Activated CD4-positive, alpha-beta T cell treated with anti-CD3 and anti-CD28 coated beads, Interleukin-2, amount 50 U/mL, for 4 hours (primary cell): Measurements from ENCODE around the gene PYROXD2.

Source experiments
- DNase-seq, 2 experiments: peaks; one replicate each; pipeline ENCODE4 v3.0.0-alpha.2; 2020

Gene PYROXD2

DNA sequence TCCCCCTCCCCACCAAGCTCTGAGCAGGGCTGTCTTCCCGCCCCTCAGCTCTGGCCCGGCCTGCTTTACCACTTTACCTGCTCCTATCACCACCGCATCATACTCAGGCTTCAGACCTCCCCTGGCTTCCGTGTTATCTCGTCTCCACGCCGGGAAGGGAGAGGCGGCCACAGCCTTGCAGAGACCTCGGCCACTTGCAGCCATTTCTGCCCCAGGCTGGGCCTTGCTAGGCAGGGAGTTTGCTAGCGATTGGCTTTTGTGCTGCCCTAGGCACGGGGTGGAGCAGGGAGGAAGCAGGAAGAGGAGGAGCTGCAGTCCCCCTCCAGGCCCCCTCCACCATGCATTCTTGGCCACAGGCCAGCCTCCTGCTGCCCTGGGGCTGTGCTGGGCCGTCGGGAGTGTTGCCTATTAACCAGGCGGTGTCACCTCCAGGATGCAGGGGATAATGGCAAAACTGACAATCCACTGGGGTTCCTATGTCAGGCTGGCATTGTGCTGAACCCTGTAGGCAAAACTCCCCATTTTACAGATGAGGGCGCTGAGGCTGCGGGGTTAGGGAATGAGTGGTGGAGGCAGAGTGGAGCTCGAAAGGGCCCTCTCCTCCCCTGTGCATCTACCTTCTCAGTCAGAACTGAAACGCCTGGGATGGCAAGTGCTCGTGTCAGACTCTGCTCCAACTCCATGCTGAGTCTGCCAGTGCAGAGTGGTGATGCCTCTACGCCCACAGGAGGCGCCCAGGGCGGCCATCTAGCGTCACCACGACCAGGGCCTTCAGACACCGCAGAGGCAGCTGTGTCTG, at the start of gene PYROXD2:
PYROXD2 (minus strand) TSS at position 251 of the 799 bp plus-strand sequence; CDS start at position 204, 47 bp downstream.
- peak; percentile 7 to 13 for DNase-seq

DNA sequence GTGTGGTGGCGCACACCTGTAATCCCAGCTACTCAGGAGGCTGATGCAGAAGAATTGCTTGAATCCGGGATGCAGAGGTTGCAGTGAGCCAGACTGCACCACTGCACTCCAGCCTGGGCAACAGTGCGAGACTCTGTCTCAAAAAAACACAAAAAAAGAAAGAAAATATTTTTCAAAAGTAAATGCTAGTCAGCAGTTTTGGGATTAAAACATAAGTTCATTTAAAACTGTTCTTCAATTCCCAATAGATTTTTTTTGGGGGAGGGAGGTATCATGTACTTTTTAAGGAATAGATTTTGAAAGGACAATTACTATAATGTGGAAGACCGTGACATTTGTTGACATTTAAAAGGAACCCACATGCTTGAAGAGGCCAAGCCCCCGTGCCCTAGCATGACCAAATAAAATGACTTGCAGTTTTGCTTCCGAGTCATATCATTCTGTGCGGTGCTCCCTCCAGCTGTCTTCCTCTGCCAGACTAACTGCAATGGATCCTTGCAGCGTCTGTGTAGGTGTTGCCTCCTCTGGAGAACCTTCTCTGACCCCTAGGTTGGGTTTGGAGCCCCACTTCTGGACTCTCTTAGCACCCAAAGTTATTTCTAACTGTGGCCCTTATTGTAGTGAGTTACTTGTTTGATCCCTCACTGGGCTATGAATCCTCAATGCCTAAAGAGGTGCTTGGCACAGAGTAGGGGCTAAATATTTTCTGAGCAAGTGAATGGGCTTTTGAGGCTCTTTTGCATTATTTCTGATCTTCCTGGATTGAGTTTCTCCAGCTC, 49.2 kb upstream of the PYROXD2 start:
- DNase-seq, result no peak

DNA sequence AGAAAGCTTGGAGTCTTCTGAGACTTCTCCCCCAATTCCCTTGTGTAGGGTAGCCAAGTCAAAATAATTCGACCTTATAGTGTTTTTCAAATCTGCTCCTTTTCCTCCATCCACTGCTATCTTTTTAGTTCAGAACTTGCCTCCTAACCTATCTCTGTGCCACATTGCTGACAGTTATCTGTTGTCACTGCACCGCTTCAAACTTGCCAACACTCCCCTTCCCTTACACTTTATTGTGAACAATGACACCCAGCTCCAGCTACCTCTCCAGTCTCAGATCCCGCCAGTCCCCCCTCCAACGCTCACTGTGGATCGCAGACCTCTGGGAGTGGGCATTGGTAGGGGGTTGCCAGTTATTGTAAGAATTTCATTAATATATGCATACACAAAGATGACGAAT, 48.0 kb upstream of the PYROXD2 start:
- no peak for DNase-seq

DNA sequence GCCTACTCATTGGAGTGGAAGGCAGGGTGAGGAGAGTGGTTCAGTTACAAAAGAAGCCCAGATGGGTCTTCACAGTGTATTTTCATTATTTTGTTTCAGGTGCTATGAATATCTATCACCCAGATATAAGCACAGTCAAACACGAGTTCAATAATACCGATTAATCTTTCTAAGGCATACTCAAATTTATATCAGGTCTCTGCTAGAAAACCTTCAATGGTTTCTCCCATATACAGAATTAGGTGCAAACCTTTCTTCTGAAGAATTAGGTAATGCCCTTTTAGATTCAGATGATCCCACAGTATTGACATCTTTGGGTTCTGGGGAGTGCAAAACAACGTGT, 46.5 kb upstream of the PYROXD2 start:
- DNase-seq, result no peak

DNA sequence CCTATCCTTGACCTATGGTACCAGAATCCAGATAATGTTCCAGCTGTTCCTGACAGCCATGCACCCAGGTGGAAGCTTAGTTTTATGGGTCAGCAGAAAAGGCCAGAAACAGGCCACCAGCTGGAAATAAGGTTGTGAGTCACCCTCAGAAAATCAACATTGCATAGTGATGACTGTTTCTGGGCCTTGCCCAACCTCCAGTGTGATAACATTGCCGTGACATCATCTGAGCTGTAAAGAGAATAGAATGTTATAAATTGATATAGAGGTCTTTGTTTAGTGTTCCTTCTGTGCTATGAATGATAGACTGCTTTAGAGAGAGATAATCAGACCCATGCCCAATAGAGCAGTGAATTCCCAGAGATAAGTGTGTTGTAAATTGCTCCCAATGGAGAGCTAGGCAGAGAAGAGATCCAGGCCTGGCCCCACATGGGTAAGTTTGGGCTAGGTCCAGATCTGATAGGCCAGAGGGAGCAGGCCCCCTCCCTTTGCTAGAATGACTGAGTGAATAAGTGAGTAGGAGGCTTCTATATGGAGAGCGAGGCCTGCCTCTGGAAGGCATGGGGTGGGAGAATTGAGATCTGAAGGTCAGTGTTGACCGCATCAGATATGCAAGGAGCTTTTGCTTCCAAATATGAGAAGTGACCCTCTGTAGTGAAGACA, 46.0 kb upstream of the PYROXD2 start:
- no peak for DNase-seq

DNA sequence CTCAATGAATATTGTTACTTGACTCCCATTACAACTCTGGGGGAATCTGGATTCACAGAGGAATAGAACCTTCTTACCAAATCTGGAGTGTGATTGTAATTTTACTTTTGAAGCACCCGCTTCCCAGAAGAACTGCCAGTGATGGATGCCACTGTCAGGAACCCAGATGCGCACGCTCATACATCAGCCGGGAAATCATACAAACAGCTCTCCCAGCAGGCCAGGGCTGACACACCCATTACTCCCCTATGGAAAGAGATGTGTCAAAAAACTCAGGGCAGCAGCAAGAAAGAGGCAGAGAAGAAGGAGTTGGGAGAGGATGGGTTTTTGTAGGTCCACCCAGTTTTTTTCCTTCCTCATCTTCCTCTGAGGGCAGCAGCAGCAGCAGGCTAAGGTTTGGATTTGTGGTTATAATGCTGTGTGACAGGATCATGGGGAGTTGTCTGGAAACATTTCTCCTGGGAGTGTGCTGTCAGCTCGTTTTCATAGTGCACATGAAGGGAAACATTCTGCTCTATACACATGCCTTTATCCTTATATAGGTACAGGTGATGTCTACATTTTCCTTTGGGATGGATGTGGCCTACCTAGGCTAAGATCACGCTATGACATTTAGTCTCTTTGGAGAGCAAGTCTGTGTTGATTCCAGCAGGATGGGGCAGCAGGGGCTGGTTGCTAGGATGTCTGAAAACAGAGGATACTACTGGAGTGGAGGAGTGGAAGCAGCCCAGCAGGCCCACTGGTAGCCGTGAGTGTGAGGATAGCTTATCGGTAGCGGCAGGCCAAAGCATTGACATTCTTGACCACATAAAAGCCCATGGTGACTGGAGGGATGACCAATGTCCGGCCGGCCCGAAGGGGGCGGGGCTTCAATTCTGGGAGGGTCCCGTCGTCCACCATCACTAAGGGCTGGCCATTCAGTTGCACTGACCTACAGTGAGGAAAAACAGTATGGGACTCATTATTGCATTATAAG, 44.1 kb upstream of the PYROXD2 start:
- no peak for DNase-seq

DNA sequence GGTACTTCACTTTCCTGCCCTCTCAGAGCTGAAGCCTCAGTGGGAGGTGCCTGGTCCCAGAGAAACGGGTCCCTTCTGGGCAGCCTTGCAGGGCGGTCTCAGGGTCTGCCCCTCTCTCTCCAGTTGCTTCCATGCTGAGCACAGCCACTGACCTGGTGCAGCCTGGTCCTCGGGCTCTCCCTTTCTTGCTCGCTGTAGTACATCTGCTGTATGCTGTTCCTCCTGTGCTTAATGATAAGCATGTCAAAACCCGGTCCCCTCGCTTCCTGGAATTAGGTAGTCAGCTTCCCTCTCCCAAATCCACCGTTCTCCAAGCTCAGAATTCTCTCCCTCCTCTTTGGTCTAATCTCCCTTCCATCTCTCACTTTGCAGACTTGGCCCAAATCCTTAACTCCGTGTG, 42.7 kb upstream of the PYROXD2 start:
- no peak for DNase-seq

DNA sequence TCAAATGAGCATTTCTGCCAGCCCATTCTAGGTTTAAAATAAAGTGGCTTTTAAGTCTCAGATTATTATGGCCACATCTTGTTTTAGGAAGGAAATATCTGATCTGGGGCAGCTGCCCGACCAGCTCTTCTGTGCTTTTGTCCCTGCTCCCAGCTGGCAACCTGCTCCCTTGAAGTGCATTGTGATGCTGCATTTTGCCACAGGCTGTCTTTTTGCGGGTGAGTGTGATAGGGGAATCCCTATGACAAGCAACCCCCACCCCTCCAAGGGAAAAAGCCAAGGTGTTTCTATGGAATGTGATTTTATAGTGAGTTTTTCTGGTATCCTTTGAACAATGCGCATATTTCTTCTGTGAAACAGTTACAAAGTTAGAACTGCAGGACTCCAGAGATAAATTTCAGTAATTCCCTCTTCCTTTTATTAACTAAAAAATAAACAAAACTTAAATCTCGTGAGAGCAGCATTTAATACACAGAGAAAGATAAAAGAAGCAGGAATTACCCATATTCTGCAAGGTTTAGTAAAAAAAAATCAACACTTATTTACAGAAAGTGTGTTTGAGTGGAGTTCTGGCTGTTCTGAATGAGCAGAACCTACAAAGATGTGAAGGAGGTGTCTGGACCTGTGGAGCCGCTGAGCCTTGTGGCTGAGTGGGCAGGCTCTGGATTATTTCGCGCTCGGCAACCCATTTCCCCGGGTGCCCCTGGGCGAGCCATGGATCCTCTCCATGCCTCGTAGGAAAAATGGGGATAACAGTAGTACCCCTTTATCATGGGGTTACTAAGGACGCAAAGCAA, 41.9 kb upstream of the PYROXD2 start:
- no peak for DNase-seq

DNA sequence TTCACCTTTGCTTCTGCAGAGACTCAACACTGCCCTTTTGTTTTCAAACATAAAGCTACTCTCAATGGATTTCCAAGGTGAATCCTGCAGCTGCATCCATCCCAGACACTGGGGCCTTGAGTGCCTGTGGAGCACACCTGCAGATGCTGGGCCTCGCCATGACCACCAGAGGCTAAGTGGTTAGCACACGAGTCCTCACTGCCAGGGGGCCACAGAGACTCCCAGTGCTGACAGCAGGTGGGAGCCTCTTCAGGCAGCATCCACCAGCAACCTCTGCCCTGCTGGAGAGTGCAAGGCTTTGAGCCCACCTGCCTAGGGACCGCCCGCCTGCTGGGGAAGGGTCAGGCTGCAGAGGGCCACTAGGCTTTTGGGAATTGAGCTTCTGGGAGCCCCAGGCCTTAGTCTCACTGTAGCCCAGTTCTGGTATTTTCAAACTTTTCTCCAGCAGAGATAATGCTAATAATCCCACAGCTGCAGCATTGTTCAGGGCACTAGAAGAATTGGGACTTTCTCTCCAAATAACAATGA, 41.1 kb upstream of the PYROXD2 start:
- no peak for DNase-seq

DNA sequence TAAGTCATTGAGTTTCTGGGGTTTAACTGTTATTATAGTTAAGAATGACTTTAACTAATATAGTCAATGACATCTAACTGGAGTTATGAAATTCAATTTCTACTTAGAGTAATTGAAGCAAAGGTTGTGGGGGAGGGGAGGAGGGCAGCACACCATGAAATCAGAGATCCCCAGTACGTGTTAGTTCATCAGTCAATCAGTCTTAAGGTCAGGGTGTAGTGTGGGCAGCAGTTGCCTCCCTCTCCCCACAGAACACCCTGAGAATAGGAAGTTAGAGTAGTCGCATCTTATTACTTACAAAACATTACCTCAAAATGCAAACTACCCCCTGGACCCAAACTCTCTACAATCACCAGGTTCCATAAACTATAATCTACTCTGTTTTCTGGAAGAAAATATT, 38.7 kb upstream of the PYROXD2 start:
- no peak for DNase-seq

DNA sequence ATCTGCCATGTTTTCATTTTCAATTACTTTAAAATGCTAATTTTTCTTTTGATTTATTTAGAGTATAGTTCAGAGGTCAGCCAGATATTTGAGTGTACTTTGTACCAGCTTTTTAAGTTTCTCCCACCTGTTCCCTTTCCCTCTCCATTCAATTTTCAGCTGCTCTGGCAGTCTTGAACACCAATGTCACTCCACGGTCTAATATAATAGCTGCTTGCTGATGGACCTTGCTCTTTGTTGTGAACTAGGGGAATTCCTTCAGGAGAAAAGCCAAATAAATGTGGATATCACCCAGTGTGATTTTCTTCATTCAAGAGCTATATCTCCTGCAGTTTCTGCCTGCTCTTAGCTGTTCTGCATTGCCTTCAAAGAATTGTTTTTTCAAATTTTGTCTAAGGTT, 35.6 kb upstream of the PYROXD2 start:
- no peak for DNase-seq

DNA sequence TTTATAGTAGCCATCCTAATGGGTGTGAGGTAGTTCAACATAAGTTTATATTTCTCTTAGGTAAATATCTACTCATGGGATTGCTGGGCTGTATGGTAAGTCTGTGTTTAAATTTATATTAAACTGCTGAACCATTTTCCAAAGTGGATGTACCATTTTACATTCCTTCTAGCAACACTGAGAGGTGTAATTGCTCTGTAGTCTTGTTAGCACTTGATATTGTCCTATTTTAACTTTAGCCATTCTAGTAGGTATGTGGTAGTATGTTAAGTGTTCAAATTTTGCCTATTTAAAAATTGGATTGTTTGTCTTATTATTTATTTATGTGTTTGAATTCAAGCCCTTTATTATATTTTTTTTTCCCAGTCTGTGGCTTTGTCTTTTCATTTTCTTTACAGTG, 34.3 kb upstream of the PYROXD2 start:
- no peak for DNase-seq

DNA sequence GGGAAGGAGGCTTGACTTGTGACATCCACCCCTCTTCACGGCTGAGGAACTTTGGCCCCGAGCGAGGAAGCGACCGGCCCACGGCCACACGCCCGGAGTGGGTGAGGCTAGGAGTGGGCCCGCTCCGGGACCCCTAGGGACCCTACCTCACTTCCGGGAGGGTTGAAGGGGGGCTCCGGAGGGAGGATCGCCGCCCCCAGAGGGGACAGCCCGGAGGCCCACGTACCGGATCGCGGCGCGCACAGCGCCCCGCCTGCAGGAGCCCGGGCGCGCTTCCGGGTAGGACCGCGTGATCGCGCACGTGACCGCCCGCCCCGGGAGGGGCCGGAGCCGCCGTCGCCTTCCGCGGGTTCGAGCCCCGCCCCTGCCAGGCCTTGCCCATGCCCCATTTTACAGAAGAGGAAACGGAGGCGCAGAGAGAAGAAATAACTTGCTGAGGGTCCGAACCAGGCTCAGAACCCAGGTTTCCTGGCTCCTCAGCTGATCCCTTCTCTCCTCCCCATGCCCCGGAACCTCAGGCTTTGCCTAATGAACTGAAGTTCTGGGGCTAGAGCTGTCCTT, 31.8 kb upstream of the PYROXD2 start, which contains the start of gene HPS1:
HPS1 (minus strand) TSS at position 275 of the 561 bp plus-strand sequence. CDS start 3,695 bp downstream, outside the sequence.
- peak; percentile 71 to 75 for DNase-seq

DNA sequence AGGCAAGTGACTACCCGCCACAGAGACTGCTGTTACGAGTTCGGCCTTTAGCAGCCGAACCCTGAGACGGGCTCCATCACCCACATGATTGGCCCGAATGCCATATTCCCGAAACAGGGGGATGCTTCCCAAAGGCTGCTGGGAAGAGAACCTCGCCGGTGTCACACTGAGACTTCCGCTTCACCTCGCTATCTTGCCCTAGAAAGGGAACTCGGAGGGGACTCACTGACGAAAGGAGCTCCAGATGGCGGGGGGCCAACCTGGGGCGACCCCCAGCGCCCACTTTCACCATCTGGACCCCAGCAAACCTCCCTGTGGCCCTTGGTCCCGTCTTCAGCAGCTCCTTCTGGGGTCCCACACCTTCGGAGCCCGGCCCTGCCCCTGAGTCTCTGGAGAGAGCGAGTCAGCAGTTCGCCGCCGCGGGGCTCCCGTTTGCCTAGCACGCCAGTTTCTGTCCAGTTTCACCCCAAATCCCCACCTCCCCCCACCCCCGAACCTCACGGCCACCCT, 31.2 kb upstream of the PYROXD2 start:
- DNase-seq, result peak; percentile 15 to 16

DNA sequence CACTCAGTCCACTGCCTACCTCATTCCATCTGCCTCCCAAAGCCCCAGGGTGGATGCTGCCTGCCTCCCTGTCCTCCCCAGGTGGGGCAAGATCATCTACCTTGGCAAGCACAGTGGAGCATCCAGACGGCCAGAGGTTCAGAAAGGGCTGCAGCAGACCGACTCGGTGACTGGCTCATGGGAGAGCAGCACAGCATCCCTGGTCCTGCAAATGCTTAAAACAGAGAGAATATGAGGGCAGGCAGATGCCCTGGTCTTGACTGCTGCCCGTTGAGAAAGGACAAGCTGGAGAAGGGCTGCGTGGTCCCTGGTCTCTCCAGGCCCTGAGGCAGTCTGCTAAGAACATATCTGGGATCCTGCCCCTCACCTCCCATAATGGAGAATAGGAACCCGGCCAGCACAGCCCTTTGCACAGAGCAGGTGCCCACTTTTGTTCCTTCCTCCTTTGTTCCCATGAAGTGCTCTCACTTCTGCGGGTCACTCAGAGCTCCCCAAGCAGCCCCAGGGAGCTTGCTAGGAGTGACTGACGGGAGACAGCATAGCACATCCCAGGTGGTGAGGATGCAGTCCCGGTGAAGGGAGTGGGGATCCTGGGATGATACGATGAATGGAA, 30.3 kb upstream of the PYROXD2 start:
- no peak for DNase-seq

DNA sequence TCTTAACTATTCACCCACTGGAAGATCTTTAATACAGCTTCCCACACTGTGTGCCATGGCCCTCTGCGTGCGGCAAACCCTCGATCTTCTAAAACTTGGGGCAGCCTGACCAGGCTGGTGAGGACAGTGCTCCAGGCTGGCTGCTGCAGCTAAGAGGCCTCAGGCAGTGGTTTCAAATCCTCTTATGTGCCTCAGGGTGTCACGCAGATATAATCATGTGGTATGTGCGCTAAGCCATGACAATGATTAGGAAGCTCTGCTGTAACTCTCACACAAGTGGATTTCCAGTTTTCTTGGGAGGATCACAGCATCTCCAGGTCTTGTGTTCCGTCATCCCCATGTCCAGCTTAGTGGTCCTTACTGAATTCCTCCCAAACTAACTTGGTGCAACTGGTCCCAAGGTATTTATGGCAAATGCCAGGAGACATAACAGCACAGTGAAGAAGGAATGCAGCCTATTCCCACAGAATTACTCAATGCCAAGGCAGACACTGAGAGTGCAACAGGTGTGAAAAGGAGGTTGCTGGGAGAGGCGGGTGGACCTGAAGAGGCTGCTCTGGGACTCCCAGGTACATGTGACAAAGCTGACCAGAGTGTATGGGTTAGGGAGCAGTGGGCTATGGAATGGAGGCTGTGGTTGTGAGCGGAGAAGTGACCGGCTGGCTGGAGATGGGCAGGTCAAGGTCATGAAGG, 29.5 kb upstream of the PYROXD2 start:
- no peak for DNase-seq

DNA sequence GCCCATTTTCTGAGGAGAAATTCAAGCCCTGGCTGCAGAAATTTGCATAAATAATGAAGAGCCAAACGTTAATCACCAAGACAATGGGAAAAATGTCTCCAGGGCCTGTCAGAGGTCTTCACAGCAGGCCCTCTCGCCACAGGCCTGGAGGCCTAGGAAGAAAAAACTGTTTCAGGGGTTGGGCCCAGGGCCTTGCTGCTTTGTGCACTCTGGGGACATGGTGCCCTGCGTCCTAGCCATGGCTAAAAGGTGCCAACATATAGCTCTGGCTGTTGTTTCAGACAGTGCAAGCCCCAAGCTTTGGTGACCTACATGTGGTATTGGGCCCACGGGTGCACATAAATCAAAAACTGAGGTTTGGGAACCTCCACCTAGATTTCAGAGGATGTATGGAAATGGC, 23.7 kb upstream of the PYROXD2 start:
- no peak for DNase-seq

DNA sequence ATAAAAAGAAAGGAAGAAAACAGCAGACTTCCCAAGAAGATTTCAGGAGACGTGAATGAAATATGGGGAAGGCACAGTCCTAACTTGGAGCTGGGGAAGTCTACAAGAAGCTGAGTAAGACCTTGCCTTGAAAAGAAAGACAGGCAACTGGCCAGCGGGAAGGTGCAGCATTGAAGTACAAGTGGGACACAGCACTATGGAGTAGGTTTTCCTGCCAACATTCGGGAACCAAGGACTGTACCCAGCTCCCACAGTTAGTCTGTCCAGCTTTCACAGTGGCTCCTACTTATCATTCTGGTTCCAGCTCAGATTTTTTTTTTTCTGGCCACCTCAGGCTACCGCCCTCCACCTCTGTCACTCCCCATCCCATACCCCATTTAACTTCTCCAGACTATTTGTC, 21.7 kb upstream of the PYROXD2 start:
- DNase-seq, result no peak

DNA sequence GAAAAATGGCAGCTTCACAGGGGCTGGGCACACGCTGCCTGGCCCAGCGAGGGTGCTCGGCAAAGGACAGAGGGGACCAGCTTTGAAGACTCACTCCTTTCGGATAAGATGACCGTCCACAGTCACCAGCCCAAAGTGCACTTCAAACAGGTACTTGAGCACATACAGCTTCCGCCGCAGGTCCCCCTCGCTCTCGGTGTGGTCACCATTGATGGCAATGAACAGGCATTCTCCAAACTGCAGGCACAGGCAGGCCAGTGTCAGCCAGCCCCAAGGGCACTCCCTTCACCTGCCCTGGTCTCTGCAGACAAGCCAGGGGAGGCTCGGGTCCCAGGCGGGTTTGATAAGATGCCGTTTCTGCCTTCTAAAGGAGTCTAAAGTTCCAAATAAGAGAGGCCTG, 20.2 kb upstream of the PYROXD2 start:
- DNase-seq, result no peak
